GM21717 (cell line): Measurements from ENCODE around the gene CERS1.

Experiments used
- ATAC-seq: cut with Tn5 transposase; IDR thresholded peaks from one replicate; pipeline ENCODE4 v1.9.1; 2021; ENCODE audit warnings: mild to moderate bottlenecking, moderate library complexity; ENCODE audit not compliant: unreplicated experiment

CERS1 gene

GRCh38 chr19:18859676-18860301 lies 36.2 kb downstream of the CERS1 start:
- no peak for ATAC-seq

GRCh38 chr19:18858906-18859646 lies 36.9 kb downstream of the CERS1 start:
- no peak for ATAC-seq

GRCh38 chr19:18857223-18857622 lies 38.7 kb downstream of the CERS1 start:
- no peak for ATAC-seq

GRCh38 chr19:18856385-18857126 lies 39.4 kb downstream of the CERS1 start:
- ATAC-seq: no peak

- ATAC-seq: no peak
Observed at GRCh38 chr19:18855647-18856384, 40.1 kb downstream of the CERS1 start.

GRCh38 chr19:18854982-18855381 lies 41.0 kb downstream of the CERS1 start:
- no peak for ATAC-seq

GRCh38 chr19:18853755-18854427 lies 42.1 kb downstream of the CERS1 start:
- ATAC-seq: no peak

GRCh38 chr19:18852648-18853047 lies 43.3 kb downstream of the CERS1 start:
- no peak for ATAC-seq

GRCh38 chr19:18851673-18852325 lies 44.2 kb downstream of the CERS1 start:
- no peak for ATAC-seq

- ATAC-seq: no peak
Observed at GRCh38 chr19:18850471-18851375, 45.2 kb downstream of the CERS1 start.

- no peak for ATAC-seq
Observed at GRCh38 chr19:18849838-18850400, 46.0 kb downstream of the CERS1 start.

- ATAC-seq: no peak
Observed at GRCh38 chr19:18848878-18849661, 46.9 kb downstream of the CERS1 start.

GRCh38 chr19:18847549-18848463 lies 48.2 kb downstream of the CERS1 start:
- no peak for ATAC-seq

- ATAC-seq: no peak
Observed at GRCh38 chr19:18846862-18847548, 49.0 kb downstream of the CERS1 start.

GRCh38 chr19:18845961-18846360 lies 50.0 kb downstream of the CERS1 start:
- no peak for ATAC-seq

GRCh38 chr19:18844806-18845329 lies 51.1 kb downstream of the CERS1 start:
- no peak for ATAC-seq
